Fibroblast of villous mesenchyme (primary cell): ENCODE data around the gene XPR1. TPM values are rescaled to one million over a fixed set of nuclear protein-coding genes. Genes with fewer than 3 reads are reported as not detected.
A peak's percentile ranks its signal among the peaks of the same experiment; 100 is the strongest.

ENCODE experiments used
- DNase-seq: peaks from one replicate; pipeline ENCODE4 v3.0.0-alpha.2; 2010; ENCODE audit warnings: low read depth
- H3K4me3 ChIP-seq: 2 replicates; pipeline ENCODE4 v1.5.1; 2011; ENCODE audit warnings: low read depth, mild to moderate bottlenecking, low read length
- CTCF ChIP-seq: IDR thresholded peaks from 2 replicates; pipeline ENCODE4 v1.5.1; 2012; ENCODE audit warnings: low read depth, mild to moderate bottlenecking, low read length; ENCODE audit not compliant: insufficient read depth
- total RNA-seq: library from RNA; depleted of rRNA; stranded (reverse); fragments of >200 nt; gene quantifications from 2 replicates; pipeline ENCODE4 v1.2.3, GENCODE V29; 2012

XPR1 gene
- total RNA-seq, 1 donor: 31.5 TPM

DNA sequence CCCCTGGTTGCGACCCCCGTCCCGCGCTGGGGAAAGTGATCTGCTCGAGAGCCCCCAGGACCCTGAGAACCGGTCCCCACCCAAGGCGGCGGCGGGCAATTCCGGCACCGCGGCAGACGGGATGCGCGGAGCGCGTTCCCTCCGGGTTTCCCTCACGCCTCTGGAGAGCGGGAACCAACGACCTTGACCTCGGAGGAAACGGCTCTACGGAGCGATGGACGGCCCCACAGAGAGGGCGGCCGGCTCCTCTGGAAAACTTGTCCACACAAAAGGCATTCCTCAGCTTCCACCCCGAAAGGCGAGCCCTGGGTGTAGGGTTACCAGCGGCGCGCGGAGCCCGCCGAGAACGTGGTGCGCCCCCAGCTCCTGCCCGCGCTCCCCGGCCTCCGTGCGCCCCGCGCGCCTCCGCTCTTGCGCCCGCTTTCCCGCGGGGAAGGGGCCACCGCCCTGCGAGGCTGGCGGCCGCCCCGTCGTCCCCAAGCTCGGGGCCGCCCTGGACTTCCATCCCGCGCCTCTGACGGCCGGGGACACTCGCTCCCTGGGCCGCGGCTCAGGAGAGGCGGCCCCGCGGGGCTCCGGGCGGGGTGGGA is 280.5 kb downstream of the XPR1 start:
- peak; percentile 49 for DNase-seq
- no peak for TF ChIP-seq CTCF
- peak overlapping the region; percentile 60 for H3K4me3 ChIP-seq

- peak; percentile 45 for DNase-seq
Measured at GRCh38 chr1:180912801-180913565, 281.2 kb downstream of the XPR1 start, which contains the start of gene KIAA1614. Gene KIAA1614, plus strand, starts transcription at chr1:180912897. Its CDS starts 347 bp downstream, at chr1:180913244.

DNA sequence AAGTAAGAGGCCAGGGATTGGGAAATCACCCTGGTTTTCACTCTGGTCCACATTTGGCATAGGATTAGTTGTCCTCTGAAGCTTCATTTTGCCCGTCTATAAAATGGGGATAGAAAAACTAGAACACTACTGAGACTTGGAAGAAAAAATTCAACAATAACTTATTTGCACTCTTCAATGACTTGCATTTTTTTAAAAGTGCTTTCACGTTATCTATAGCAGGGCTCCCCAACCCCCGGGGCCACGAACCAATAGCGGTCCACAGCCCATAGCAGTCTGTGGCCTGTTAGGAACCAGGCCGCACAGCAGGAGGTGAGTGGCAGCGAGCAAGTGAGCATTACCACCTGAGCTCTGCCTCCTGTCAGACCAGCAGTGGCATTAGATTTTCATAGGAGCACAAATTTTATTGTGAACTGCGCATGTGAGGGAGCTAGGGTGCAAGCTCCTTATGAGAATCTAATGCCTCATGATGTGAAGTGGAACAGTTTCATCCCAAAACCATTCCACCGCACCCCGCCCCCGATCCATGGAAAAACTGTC is 283.7 kb downstream of the XPR1 start:
- TF ChIP-seq CTCF: no peak
- no peak for DNase-seq
- H3K4me3 ChIP-seq: no peak overlapping the region

More at GRCh38 chr1:180912801-180913565, 281.2 kb downstream of the XPR1 start, which contains the start of gene KIAA1614:
- no peak for TF ChIP-seq CTCF
- H3K4me3 ChIP-seq: peak within 1 kb of the TSS; percentile 60

DNA sequence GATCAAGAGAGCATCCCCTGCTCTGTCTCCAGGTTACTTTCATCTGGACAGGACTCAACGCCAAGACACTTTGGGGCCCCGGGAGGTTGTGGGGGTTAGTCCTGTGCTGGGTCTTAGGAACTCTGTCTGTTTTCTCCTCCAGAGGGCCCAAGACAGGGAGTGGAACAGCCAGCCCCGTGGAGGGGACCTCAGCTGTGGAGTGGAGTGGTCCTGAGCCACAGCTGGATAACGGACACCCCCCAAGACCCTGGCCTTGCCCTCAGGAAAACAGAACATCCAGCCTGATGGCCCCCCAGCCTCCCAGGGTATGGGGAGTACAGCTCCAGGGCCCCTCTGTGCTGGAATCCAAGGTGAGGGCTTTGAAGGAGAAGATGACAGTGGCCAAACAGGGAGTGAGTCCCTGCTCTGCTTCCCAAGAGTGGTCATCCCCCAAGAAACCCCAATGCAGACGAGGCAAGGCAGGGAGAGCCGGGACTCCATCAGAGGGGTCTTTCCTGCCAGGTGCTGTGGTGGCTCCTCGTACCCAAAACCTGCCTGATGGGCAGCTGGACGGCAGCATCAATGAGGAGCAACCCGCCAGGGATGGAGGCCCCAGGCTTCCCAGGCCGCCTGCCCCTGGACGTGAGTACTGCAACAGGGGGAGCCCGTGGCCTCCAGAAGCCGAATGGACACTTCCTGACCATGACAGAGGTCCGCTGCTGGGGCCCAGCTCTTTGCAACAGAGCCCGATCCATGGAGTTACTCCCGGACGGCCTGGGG is 284.4 kb downstream of the XPR1 start:
- no peak overlapping the region for H3K4me3 ChIP-seq
- no peak for TF ChIP-seq CTCF
- no peak for DNase-seq

- H3K4me3 ChIP-seq: no peak overlapping the region
- TF ChIP-seq CTCF: no peak
- no peak for DNase-seq
Measured at GRCh38 chr1:180916771-180917170, 284.9 kb downstream of the XPR1 start.

GRCh38 chr1:180917306-180918065 is 285.7 kb downstream of the XPR1 start:
- TF ChIP-seq CTCF: peak; percentile 6
- no peak overlapping the region for H3K4me3 ChIP-seq
- DNase-seq: no peak
